Memory B cell (primary cell): ENCODE results near the gene ALKBH6.
A peak's percentile ranks its signal among the peaks of the same experiment; 100 is the strongest.
"Not testable (repeated sequence)": the region's sequence is repeated elsewhere in the genome, so short reads cannot be mapped to it uniquely, and the experiment has no call there.

ENCODE experiments used
- ATAC-seq: fragments of 150-1000 bp; cut with Tn5 transposase; 2 replicates; pipeline ENCODE4 v1.10.0; 2021; ENCODE audit warnings: low read depth, mild to moderate bottlenecking, moderate library complexity
- DNase-seq, 2 donors: peaks; one replicate each; pipeline ENCODE4 v3.0.0; 2022; ENCODE audit warnings: low spot score in 2 of 2
- H3K27ac Mint-ChIP-seq: one replicate; pipeline ENCODE4 v1.8.0; 2022; ENCODE audit warnings: mild to moderate bottlenecking, moderate library complexity, mixed read lengths
- H3K27me3 Mint-ChIP-seq: one replicate; pipeline ENCODE4 v1.8.0; 2022; ENCODE audit warnings: mixed read lengths
- H3K36me3 Mint-ChIP-seq: one replicate; pipeline ENCODE4 v1.8.0; 2022; ENCODE audit warnings: mild to moderate bottlenecking, mixed read lengths
- H3K4me1 Mint-ChIP-seq: one replicate; pipeline ENCODE4 v1.8.0; 2022; ENCODE audit warnings: mixed read lengths
- H3K4me3 Mint-ChIP-seq: one replicate; pipeline ENCODE4 v1.8.0; 2022; ENCODE audit warnings: mild to moderate bottlenecking, moderate library complexity, mixed read lengths
- H3K9me3 Mint-ChIP-seq: one replicate; pipeline ENCODE4 v1.8.0; 2022; ENCODE audit warnings: mixed read lengths

Gene ALKBH6

DNA sequence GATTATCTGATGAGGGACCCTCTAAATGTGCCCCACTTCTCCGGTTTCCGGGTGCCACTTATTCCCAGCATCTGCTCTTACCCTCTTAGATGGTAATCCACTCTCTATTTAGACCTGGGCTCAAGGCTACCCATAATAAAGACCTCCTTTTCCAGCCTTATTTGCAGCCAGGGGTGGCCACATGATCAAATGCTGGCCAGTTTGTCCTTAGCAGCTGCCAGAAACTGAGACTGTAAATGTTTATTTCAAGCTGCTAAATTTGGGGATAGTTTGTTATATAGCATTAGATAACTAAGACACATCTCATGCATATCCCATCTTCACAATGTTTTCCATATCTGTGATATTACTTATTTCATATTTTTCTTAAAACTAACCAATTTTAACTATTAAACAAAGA lies 29.9 kb upstream of the ALKBH6 start:
- Mint-ChIP-seq H3K36me3 (peaks cover 10% of the 10 kb centered on the region), H3K27ac (no peak overlapping the region), H3K4me3 (no peak overlapping the region), H3K4me1 (peaks cover 2% of the 10 kb centered on the region), H3K9me3 (peaks cover 2% of the 10 kb centered on the region), H3K27me3 (no peaks in the 10 kb centered on the region)
- ATAC-seq (no peak), DNase-seq (no peak)

DNA sequence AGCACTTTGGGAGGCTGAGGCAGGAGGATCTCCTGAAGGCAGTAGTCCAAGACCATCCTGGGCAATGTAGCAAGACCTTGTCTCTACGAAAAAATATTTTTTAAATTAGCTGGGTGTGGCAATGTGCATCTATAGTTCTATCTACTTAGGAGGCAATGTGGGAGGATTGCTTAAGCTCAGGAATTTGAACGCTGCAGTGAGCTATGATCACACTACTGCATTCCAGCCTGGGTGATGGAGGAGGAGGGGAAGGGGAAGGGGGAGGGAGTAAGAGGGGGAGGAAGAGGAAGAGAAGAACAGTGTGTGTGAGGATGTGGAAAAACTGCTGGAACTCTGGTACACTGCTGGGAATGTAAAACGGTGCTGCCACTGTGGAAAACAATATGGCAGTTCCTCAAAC lies 27.8 kb upstream of the ALKBH6 start:
- DNase-seq (no peak), ATAC-seq (no peak)
- Mint-ChIP-seq H3K4me1 (peaks cover 7% of the 10 kb centered on the region), H3K9me3 (peaks cover 2% of the 10 kb centered on the region), H3K4me3 (no peak overlapping the region), H3K27ac (no peak overlapping the region), H3K36me3 (peaks cover 8% of the 10 kb centered on the region), H3K27me3 (no peaks in the 10 kb centered on the region)

DNA sequence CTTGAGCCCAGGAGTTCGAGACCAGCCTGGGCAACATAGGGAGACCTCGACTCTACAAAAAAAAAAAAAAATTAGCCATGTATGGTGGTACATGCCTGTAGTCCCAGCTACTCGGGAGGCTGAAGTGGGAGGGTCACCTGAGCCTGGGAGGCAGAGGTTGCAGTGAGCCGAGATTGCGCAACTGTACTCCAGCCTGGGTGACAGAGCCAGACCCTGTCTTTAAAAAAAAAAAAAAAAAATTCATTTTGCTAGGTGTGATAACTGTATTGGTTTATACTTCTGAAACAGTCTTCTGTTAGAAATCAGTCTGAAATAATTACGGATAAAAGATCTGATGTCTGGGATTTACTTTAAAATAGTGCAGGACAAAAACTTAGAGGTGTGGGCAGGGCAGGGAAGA lies 27.1 kb upstream of the ALKBH6 start:
- H3K27me3 Mint-ChIP-seq, H3K36me3 Mint-ChIP-seq, H3K4me1 Mint-ChIP-seq, H3K4me3 Mint-ChIP-seq, H3K27ac Mint-ChIP-seq, H3K9me3 Mint-ChIP-seq, DNase-seq, ATAC-seq: not testable (repeated sequence)

DNA sequence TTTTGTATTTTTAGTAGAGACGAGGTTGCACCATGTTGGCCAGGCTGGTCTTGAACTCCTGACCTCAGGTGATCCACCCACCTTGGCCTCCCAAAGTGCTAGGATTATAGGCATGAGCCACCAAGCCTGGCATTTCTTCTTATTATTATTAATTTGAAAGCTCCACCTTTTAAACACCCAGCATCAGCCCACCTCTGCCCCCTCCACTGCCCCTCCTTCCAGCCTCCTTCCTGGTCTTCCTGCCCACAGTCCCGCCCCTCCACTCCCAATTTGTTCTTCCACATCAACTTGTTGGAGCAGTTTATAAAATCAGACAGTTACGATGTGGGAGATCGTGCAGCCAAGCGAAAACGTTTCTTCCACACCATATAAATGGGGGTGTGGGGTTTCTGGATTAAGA lies 26.5 kb upstream of the ALKBH6 start:
- Mint-ChIP-seq H3K9me3 (peaks cover 1% of the 10 kb centered on the region), H3K4me1 (peaks cover 10% of the 10 kb centered on the region), H3K27me3 (no peaks in the 10 kb centered on the region), H3K27ac (no peak overlapping the region), H3K36me3 (peaks cover 8% of the 10 kb centered on the region), H3K4me3 (no peak overlapping the region)
- DNase-seq (no peak), ATAC-seq (no peak)

DNA sequence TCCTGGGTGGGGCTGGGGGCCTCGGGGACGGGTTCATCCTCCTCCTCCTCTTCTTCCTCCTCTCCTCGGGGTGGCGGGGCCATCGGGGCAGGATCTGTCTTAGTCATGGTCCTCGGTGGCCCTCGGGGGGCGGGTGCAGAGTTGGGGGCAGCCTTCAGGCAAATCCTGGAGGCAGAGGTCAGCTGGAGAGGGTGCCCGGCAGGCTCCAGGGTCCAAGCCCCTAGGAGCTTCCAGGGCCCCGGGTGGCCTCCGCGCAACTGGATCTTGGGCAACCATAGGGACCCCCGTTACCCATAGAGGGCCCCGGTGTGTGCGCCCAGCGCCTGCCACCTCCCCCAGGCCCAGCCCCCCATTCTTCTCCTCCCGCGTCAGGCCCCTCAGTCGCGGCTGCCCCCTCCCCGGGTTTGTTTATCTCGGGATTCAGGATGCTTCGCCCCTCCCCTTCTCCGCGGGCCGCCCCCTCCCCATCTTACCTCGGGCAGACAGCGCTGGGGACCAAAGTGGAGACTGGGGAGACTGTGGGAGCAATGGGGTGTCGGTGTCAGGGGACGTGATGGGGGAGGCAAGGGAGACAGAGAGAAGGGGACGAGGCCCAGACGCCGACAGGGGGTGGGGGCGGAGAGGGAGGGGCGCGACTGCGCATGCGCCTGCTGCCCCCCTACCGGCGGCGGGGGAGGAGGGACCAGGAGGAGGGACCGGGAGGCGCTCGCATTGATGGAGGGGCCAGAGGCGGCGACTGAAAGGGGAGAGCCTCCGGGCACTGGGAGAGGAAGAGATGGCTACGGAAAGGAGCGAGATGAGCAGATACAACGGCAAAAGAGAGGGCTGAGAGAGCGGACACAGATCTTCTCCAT lies 18.5 kb upstream of the ALKBH6 start, which contains the start of gene CLIP3:
CLIP3 (minus strand) TSS at position 623 of the 854 bp plus-strand sequence; CDS start at position 107, 516 bp downstream.
- ATAC-seq (no peak), DNase-seq (no peak)
- Mint-ChIP-seq H3K27me3 (no peaks in the 10 kb centered on the region), H3K4me3 (peak within 1 kb of the TSS; percentile 16), H3K27ac (no peak within 1 kb of the TSS), H3K9me3 (no peaks in the 10 kb centered on the region), H3K36me3 (peaks cover 31% of the 10 kb centered on the region), H3K4me1 (peaks cover 10% of the 10 kb centered on the region)

GRCh38 chr19:36031308-36031707 lies 17.3 kb upstream of the ALKBH6 start:
- no peak for DNase-seq
- H3K4me3 Mint-ChIP-seq, result no peak overlapping the region
- no peak overlapping the region for H3K27ac Mint-ChIP-seq
- H3K27me3 Mint-ChIP-seq, result no peaks in the 10 kb centered on the region
- H3K9me3 Mint-ChIP-seq, result no peaks in the 10 kb centered on the region
- peaks cover 31% of the 10 kb centered on the region for H3K36me3 Mint-ChIP-seq
- H3K4me1 Mint-ChIP-seq, result peaks cover 5% of the 10 kb centered on the region
- ATAC-seq, result no peak

GRCh38 chr19:36030264-36031148 lies 16.5 kb upstream of the ALKBH6 start:
- H3K9me3 Mint-ChIP-seq, result no peaks in the 10 kb centered on the region
- H3K4me1 Mint-ChIP-seq, result peaks cover 2% of the 10 kb centered on the region
- H3K27ac Mint-ChIP-seq, result no peak overlapping the region
- DNase-seq, result no peak
- H3K4me3 Mint-ChIP-seq, result no peak overlapping the region
- ATAC-seq, result peak; percentile 17
- H3K36me3 Mint-ChIP-seq, result peaks cover 27% of the 10 kb centered on the region
- H3K27me3 Mint-ChIP-seq, result no peaks in the 10 kb centered on the region

DNA sequence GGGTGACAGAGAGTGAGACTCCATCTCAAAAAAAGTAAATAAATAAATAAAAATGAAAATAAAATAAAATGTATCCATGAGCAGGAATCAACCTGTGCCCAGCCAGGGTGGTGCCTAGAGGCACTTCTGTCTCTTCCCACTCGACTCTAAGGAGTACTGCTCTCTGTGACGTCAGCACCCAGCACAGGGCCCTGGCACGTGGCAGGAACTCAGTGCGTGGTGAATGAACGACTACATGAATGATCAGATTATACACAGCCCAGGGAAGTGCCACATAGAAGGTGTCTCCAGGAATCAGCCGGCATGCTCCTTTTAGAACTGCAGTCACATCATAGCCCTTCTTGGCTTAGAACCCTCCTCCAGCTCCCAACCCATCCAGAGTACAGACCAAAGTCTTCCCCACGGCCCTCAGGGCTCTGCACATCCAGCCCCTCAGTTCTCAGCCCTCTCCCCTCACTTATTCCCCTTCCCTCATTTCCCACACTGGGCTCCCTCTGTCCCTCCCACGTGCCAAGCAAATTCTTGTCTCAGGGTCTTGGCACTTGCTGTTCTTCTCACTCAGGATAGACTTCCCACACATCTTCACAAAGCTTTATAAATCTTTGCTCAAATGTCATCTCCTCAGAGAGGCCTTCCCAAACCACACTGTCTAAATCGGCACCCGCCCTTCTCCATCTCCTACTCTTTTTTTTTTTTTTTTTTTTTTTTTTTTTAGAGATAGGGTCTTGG lies 14.5 kb upstream of the ALKBH6 start:
- Mint-ChIP-seq H3K4me3 (no peak overlapping the region), H3K36me3 (peaks cover 17% of the 10 kb centered on the region), H3K9me3 (no peaks in the 10 kb centered on the region), H3K27me3 (no peaks in the 10 kb centered on the region), H3K4me1 (no peaks in the 10 kb centered on the region), H3K27ac (no peak overlapping the region)
- DNase-seq (no peak), ATAC-seq (no peak)

DNA sequence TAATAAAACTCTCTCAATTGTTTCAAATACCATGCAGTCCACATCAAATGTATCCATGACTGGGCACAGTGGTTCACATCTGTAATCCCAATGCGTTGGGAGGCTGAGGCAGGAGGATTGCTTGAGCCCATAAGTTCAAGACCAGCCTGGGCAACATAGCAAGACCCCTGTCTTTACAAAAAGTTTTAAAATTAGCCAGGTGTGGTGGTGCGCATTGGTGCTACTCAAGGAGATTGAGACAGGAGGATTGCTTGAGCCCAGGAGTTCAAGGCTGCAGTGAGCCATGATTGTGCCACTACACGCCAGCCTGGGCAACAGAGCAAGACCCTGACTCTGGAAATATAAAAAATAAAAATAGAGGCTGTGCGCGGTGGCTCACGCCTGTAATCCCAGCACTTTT lies 13.7 kb upstream of the ALKBH6 start:
- no peak for DNase-seq

GRCh38 chr19:36026091-36026876 lies 12.3 kb upstream of the ALKBH6 start:
- DNase-seq (no peak), ATAC-seq (no peak)
- Mint-ChIP-seq H3K36me3 (peaks cover 19% of the 10 kb centered on the region), H3K4me1 (no peaks in the 10 kb centered on the region), H3K27ac (no peak overlapping the region), H3K4me3 (no peak overlapping the region), H3K27me3 (no peaks in the 10 kb centered on the region), H3K9me3 (no peaks in the 10 kb centered on the region)

More for the DNA sequence above, 13.7 kb upstream of the ALKBH6 start:
- H3K27me3 Mint-ChIP-seq, result no peaks in the 10 kb centered on the region
- H3K36me3 Mint-ChIP-seq, result peaks cover 21% of the 10 kb centered on the region
- no peak overlapping the region for H3K27ac Mint-ChIP-seq
- H3K4me1 Mint-ChIP-seq, result no peaks in the 10 kb centered on the region
- no peak overlapping the region for H3K4me3 Mint-ChIP-seq
- H3K9me3 Mint-ChIP-seq, result no peaks in the 10 kb centered on the region
- no peak for ATAC-seq

DNA sequence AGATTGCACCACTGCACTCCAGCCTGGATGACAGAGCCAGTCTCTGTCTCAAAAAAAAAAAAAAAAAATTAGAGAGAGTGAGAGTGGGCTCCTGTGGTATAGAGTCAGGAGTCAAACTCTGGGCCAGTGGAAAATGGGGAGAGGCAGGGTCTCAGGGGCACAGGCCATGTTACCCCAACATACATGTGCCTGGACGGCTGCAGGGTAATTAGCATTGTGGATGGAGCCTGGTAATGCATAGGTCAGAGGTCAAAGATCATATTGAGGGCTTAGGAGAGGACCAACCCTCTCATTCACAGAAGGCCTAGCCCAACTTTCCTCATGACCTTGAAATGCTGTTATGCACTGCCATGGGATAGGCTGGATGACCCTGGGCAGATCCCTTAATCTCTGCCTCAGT lies 11.5 kb upstream of the ALKBH6 start:
- no peaks in the 10 kb centered on the region for H3K27me3 Mint-ChIP-seq
- H3K27ac Mint-ChIP-seq, result no peak overlapping the region
- H3K4me1 Mint-ChIP-seq, result no peaks in the 10 kb centered on the region
- no peaks in the 10 kb centered on the region for H3K9me3 Mint-ChIP-seq
- DNase-seq (no peak), ATAC-seq (no peak)
- peaks cover 14% of the 10 kb centered on the region for H3K36me3 Mint-ChIP-seq
- no peak overlapping the region for H3K4me3 Mint-ChIP-seq

DNA sequence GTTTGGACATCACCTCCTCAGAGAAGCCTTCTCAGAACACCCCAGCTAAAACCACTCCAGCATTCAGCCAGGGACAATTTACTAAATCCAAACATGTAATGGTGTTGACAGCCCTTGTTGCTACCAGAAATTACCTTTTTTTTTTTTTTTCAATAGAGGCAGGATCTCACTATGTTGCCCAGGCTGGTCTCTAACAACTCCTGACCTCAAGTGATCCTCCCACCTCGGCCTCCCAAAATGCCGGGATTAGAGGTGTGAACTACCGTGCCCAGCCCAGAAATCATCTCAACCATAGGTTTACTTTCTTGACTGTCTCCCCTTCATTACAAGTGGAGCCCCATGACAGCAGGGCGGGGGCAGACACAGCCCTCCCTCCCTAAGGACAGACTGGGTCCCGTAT lies 9.4 kb upstream of the ALKBH6 start:
- Mint-ChIP-seq H3K36me3 (peaks cover 8% of the 10 kb centered on the region), H3K9me3 (no peaks in the 10 kb centered on the region), H3K27ac (no peak overlapping the region), H3K27me3 (no peaks in the 10 kb centered on the region), H3K4me3 (no peak overlapping the region), H3K4me1 (no peaks in the 10 kb centered on the region)
- DNase-seq, result no peak
- no peak for ATAC-seq

DNA sequence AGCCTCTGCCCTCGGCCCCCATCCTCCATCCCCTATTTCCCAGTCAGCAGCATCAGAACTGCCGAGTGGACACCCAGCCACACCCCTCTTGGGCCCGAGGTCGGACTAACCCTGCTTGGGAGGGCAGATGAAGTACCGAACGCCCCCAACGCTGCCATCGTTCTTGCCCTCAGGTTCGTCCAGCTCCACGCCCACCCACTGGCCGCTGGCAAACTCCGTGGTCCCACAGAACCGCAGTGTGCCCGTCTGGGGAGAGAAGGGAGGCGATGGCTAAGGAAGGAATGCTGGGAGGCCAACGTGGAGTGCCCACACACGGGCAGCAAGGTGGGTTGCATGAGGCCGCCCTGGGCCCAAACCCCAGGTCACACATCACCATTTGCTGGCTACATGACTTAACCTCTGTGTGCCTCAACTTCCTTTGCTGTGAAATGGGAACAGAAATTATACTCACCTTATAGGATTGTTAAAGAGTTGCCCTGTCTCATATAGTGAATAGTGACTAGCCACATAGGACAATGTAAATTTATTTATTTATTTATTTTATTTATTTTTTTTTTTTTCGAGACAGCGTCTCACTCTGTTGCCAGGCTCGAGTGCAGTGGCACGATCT lies 5.2 kb upstream of the ALKBH6 start:
- Mint-ChIP-seq H3K27me3 (no peaks in the 10 kb centered on the region), H3K4me3 (no peak overlapping the region), H3K4me1 (peaks cover 12% of the 10 kb centered on the region), H3K36me3 (peaks cover 8% of the 10 kb centered on the region), H3K9me3 (no peaks in the 10 kb centered on the region), H3K27ac (no peak overlapping the region)
- ATAC-seq, result no peak
- DNase-seq, result no peak
